ENCODE data around the gene CIB4. TPM values are rescaled to one million over a fixed set of nuclear protein-coding genes. Genes with fewer than 3 reads are reported as not detected.

Gene CIB4
- total RNA-seq, 1 donor from 2014 or later: not detected

DNA sequence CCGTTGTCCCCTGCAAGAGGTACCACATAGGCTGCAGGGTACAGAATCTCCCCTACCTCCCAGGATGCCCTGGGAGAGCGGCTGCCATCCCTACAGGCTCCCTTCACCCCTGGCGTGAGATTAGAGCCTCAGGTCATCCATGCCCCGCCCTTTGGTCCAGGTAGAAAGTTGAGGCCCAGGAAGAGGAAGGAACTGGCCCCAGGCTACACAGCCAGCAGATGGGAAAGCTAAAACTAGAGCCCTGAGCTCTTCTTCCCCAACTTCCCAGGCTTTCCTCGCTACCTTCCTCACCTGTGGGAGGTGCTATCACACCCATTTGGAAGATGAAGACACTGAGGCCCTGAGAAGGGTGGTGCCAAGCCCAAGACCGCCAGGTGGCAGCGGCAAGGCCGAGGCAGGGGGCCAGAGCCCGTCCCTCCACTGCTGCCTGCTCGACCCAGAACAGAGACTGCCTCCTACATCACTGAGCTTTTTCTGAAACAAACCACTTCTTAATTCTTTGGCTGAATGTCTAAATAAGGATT is 25.8 kb downstream of the CIB4 start:
- ATAC-seq (no peak), DNase-seq (peak; percentile 32)
- Histone ChIP-seq H3K4me3 (no peak overlapping the region), H3K9me3 (no peaks in the 10 kb centered on the region), H3K36me3 (no peaks in the 10 kb centered on the region), H3K4me1 (peaks cover 47% of the 10 kb centered on the region), H3K27me3 (ENCODE audit: low read depth) (peaks cover 6% of the 10 kb centered on the region), H3K27ac (peak overlapping the region; percentile 63)
- TF ChIP-seq, protein P1, sequence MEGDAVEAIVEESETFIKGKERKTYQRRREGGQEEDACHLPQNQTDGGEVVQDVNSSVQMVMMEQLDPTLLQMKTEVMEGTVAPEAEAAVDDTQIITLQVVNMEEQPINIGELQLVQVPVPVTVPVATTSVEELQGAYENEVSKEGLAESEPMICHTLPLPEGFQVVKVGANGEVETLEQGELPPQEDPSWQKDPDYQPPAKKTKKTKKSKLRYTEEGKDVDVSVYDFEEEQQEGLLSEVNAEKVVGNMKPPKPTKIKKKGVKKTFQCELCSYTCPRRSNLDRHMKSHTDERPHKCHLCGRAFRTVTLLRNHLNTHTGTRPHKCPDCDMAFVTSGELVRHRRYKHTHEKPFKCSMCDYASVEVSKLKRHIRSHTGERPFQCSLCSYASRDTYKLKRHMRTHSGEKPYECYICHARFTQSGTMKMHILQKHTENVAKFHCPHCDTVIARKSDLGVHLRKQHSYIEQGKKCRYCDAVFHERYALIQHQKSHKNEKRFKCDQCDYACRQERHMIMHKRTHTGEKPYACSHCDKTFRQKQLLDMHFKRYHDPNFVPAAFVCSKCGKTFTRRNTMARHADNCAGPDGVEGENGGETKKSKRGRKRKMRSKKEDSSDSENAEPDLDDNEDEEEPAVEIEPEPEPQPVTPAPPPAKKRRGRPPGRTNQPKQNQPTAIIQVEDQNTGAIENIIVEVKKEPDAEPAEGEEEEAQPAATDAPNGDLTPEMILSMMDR (IDR thresholded peaks at IDR 0.05): no peak
- intact Hi-C loops (cut with DNase I): no loop called here

DNA sequence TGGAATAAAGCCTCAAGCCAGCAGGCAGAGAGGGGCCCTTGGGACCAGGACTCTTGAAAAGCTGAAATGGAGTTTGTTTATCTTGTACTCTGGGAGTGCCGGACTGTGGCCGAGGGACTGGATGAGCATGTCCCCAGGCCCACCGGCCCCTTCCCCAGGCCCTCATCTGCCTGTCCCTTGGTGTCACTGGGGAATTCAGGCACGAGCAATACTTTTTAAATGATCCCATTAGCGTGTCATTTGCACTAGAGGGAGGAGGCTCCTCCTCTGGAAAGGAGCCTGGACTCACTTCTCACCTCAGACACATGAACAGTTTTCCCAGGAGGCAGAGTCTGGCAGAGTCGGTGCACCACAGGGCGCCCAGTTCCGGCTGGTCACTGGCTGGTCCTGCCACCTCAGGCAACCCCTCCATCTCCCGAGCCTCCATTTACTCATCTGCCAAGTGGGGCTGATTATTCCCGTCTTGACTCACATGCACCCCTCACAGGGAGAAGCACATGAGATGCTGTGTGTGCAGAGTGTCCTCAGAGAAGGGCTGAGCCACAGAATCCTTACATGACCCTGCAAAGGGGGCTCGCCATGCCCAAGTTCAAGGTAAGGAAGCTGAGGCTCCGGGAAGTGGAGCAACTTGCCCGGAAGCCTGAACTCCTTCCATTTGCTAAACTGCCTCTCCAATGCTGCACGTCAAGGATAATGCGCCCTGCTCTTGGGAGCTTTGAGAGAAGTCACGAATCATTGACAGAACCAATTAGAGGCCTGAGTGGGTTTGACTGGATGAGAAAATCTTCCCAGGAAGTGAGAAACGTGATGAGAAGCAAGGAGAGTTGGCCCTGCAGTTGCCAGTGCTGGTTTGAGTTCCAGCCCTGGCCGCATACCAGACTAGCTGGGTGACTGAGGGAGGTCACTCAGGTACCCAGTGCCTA is 26.7 kb downstream of the CIB4 start:
- Histone ChIP-seq H3K27ac (peak overlapping the region; percentile 63), H3K36me3 (no peaks in the 10 kb centered on the region), H3K27me3 (ENCODE audit: low read depth) (peaks cover 6% of the 10 kb centered on the region), H3K4me1 (peaks cover 56% of the 10 kb centered on the region), H3K9me3 (no peaks in the 10 kb centered on the region), H3K4me3 (no peak overlapping the region)
- TF ChIP-seq, protein P1 (IDR thresholded peaks at IDR 0.05): no peak
- DNase-seq (peak; percentile 50), ATAC-seq (peak; percentile 26 to 31)
- intact Hi-C loops (cut with DNase I): no loop called here

DNA sequence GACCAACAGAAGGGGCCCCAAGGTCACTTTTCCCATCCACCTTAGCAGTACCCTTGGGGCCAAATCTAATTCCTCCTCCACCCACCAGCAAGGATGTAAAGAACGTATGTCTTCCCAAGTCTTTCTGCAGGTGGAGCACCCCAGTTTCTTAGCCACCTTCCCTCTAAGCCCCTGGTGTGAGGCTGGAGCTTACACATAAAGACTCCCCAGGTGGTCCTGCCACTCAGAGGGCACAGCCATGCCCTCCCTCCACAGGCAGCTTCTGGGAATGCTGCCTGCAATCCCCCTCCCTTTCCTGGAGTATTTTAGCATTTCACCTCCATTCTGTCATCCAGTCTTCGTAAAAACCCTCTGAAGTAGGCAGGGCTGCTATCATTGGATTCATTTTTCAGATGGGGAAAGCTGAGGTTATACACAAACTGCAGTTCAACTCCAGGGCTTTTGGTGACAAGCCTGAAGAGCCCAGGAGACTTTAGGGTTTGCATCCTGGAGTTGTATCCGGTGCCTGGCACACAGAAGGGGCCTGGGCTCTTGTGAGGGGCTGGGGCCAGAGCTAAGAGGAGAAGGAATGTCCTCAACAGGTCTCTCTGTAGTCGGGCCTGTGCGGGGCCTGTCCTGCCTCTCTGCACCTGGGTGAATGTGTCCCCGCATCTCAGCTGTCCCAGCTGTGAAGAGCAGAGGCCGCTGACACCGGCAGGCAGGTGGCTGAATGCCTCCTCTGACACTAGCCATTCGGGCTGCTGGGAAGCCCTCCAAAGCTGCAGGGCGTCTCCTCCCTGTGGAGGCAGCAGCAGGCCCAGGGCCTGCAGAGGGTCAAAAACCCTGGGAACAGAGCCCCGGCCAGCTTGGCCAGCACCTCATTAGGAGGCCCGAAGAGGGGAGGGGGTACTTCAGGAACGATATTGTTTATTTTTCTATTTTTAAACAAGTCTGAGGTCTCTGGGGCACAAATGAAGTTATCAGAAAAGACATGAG is 27.6 kb downstream of the CIB4 start:
- H3K27ac ChIP-seq: peak overlapping the region; percentile 63
- peak; percentile 59 for DNase-seq
- ATAC-seq: peak; percentile 55 to 72

DNA sequence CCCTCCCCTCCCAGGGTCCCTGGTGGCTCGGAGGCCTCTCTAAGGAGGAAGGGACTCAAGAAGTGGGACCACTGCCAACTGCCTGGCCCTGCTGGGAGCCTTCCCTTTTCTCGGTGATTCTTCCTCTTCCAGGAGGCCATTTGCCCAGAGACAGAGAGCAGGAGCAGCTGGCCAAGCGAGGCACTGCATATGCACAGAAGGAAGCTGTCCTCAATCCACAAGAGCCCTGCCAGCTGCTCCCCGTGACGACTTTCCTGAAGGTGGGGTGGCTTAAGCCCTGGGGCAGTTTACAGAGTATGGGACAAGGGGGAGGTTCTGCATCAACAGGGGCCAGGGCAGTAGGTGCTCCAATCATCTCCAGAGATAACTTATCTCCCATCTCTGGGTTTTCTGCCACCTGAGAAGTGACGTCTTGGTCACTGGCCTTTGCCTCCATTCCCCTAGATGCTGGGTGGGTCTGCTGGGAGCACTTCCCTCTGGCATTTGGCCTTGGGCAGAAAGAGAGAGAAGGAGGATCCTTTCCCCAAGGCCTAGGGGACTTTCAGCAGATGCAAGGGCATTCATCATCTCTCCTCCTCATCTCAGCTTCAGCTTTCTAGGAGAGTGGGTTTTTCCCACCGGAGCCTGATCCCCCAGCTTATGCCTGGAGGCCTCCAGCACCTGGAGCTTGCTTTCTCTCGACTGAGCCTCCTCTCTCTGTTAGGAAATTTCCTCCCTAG is 28.5 kb downstream of the CIB4 start:
- intact Hi-C loops (cut with DNase I): no loop called here
- ATAC-seq (peak in 1 of 2 donors; percentile 10), DNase-seq (no peak)
- Histone ChIP-seq H3K4me3 (no peak overlapping the region), H3K9me3 (no peaks in the 10 kb centered on the region), H3K36me3 (no peaks in the 10 kb centered on the region), H3K27me3 (ENCODE audit: low read depth) (no peaks in the 10 kb centered on the region), H3K4me1 (peaks cover 63% of the 10 kb centered on the region), H3K27ac (peak overlapping the region; percentile 63)
- TF ChIP-seq, protein P1 (IDR thresholded peaks at IDR 0.05): no peak

More for the DNA sequence above, 27.6 kb downstream of the CIB4 start:
- intact Hi-C loops (cut with DNase I): no loop called here
- H3K36me3 ChIP-seq: no peaks in the 10 kb centered on the region
- peaks cover 2% of the 10 kb centered on the region for H3K27me3 ChIP-seq (ENCODE audit: low read depth)
- TF ChIP-seq, protein P1 (IDR thresholded peaks at IDR 0.05): no peak
- no peaks in the 10 kb centered on the region for H3K9me3 ChIP-seq
- peaks cover 63% of the 10 kb centered on the region for H3K4me1 ChIP-seq
- H3K4me3 ChIP-seq: no peak overlapping the region

All from lower lobe of right lung (tissue), 2 donors.